GM18499 (cell line): ENCODE data around the gene ADD1.
"Not testable (repeated sequence)": the region's sequence is repeated elsewhere in the genome, so short reads cannot be mapped to it uniquely, and the experiment has no call there.

Experiments used
- ATAC-seq: cut with Tn5 transposase; IDR thresholded peaks from one replicate; pipeline ENCODE4 v1.9.1; 2021; ENCODE audit warnings: moderate number of reproducible peaks; ENCODE audit not compliant: insufficient read depth, unreplicated experiment

Gene ADD1

GRCh38 chr4:2930135-2930757 lies 86.6 kb downstream of the ADD1 start:
- ATAC-seq, result no peak

GRCh38 chr4:2930758-2931511 lies 87.3 kb downstream of the ADD1 start:
- ATAC-seq, result no peak

- ATAC-seq, result no peak
Observed at GRCh38 chr4:2931512-2932301, 88.1 kb downstream of the ADD1 start.

- ATAC-seq, result no peak
Observed at GRCh38 chr4:2932321-2932950, 88.8 kb downstream of the ADD1 start.

GRCh38 chr4:2932951-2933565 lies 89.4 kb downstream of the ADD1 start:
- ATAC-seq, result no peak

GRCh38 chr4:2933566-2934076 lies 90.0 kb downstream of the ADD1 start:
- no peak for ATAC-seq

- ATAC-seq, result no peak
Observed at GRCh38 chr4:2934077-2934812, 90.6 kb downstream of the ADD1 start.

- no peak for ATAC-seq
Observed at GRCh38 chr4:2934813-2935761, 91.4 kb downstream of the ADD1 start.

- ATAC-seq, result no peak
Observed at GRCh38 chr4:2935762-2936743, 92.4 kb downstream of the ADD1 start.

- ATAC-seq, result no peak
Observed at GRCh38 chr4:2936773-2937145, 93.1 kb downstream of the ADD1 start.

GRCh38 chr4:2937146-2937857 lies 93.7 kb downstream of the ADD1 start:
- no peak for ATAC-seq

GRCh38 chr4:2937986-2938385 lies 94.3 kb downstream of the ADD1 start:
- ATAC-seq, result no peak

GRCh38 chr4:2938411-2938810 lies 94.8 kb downstream of the ADD1 start:
- not testable (repeated sequence) for ATAC-seq

GRCh38 chr4:2938906-2939305 lies 95.3 kb downstream of the ADD1 start:
- ATAC-seq, result no peak

- ATAC-seq, result no peak
Observed at GRCh38 chr4:2939383-2940243, 96.0 kb downstream of the ADD1 start.
